HG02884 (cell line): ENCODE measurements around the gene XRCC3.
"Not testable (repeated sequence)": the region's sequence is repeated elsewhere in the genome, so short reads cannot be mapped to it uniquely, and the experiment has no call there.

ENCODE experiments used
- ATAC-seq: cut with Tn5 transposase; IDR thresholded peaks from one replicate; pipeline ENCODE4 v1.9.1; 2021; ENCODE audit warnings: mild to moderate bottlenecking, moderate library complexity; ENCODE audit not compliant: unreplicated experiment

The XRCC3 gene

GRCh38 chr14:103671911-103672310 is 43.3 kb downstream of the XRCC3 start:
- no peak for ATAC-seq

GRCh38 chr14:103669370-103669769 is 45.9 kb downstream of the XRCC3 start:
- ATAC-seq = no peak

- ATAC-seq = no peak
Measured at GRCh38 chr14:103668117-103668516, 47.1 kb downstream of the XRCC3 start.

- no peak for ATAC-seq
Measured at GRCh38 chr14:103667671-103668070, 47.6 kb downstream of the XRCC3 start.

GRCh38 chr14:103663506-103663905 is 51.7 kb downstream of the XRCC3 start:
- no peak for ATAC-seq

- no peak for ATAC-seq
Measured at GRCh38 chr14:103662591-103662990, 52.7 kb downstream of the XRCC3 start.

- ATAC-seq = no peak
Measured at GRCh38 chr14:103662029-103662428, 53.2 kb downstream of the XRCC3 start.

GRCh38 chr14:103659631-103660030 is 55.6 kb downstream of the XRCC3 start:
- ATAC-seq = no peak

GRCh38 chr14:103657471-103657870 is 57.8 kb downstream of the XRCC3 start:
- ATAC-seq = no peak

GRCh38 chr14:103656756-103657133 is 58.5 kb downstream of the XRCC3 start:
- no peak for ATAC-seq

- ATAC-seq = no peak
Measured at GRCh38 chr14:103656031-103656755, 59.1 kb downstream of the XRCC3 start.

GRCh38 chr14:103654619-103655018 is 60.6 kb downstream of the XRCC3 start:
- no peak for ATAC-seq

GRCh38 chr14:103653805-103654204 is 61.4 kb downstream of the XRCC3 start:
- no peak for ATAC-seq

GRCh38 chr14:103653336-103653735 is 61.9 kb downstream of the XRCC3 start:
- ATAC-seq = not testable (repeated sequence)

- ATAC-seq = no peak
Measured at GRCh38 chr14:103652806-103653205, 62.4 kb downstream of the XRCC3 start.

GRCh38 chr14:103651585-103651984 is 63.7 kb downstream of the XRCC3 start:
- no peak for ATAC-seq

GRCh38 chr14:103650213-103650612 is 65.0 kb downstream of the XRCC3 start:
- no peak for ATAC-seq

- no peak for ATAC-seq
Measured at GRCh38 chr14:103649001-103649400, 66.2 kb downstream of the XRCC3 start.
